GM12891 (cell line): ENCODE data around the gene DISP3. TPM values are rescaled to one million over a fixed set of nuclear protein-coding genes. Genes with fewer than 3 reads are reported as not detected.
A peak's percentile ranks its signal among the peaks of the same experiment; 100 is the strongest.

ENCODE experiments used
- DNase-seq: peaks from one replicate; pipeline ENCODE4 v3.0.0; 2011; ENCODE audit warnings: low spot score; ENCODE audit not compliant: insufficient read length
- FAIRE-seq: peaks from 2 replicates; lab custom pipeline; 2011; peaks lifted over from hg19 to GRCh38; lab: Jason Lieb, UNC
- PAX5 ChIP-seq: IDR thresholded peaks from 2 replicates; pipeline ENCODE4 v1.6.1; 2011; ENCODE audit warnings: low read length, moderate library complexity, mild to moderate bottlenecking; ENCODE audit not compliant: insufficient read depth, severe bottlenecking
- POLR2A ChIP-seq: IDR thresholded peaks from 2 replicates; pipeline ENCODE4 v1.6.1; 2011; ENCODE audit warnings: low read depth, low read length, control low read depth
- POLR2AphosphoS5 ChIP-seq: IDR thresholded peaks from 2 replicates; pipeline ENCODE4 v1.6.1; 2011; ENCODE audit warnings: low read depth, low read length, control low read depth
- POU2F2 ChIP-seq: IDR thresholded peaks from 2 replicates; pipeline ENCODE4 v1.6.1; 2011; ENCODE audit warnings: low read depth, mild to moderate bottlenecking, control low read depth, low read length, moderate library complexity
- SPI1 ChIP-seq: IDR thresholded peaks from 2 replicates; pipeline ENCODE4 v1.6.1; 2011; ENCODE audit warnings: low read depth, low read length, control low read depth
- TAF1 ChIP-seq: IDR thresholded peaks from 2 replicates; pipeline ENCODE4 v1.6.1; 2011; ENCODE audit warnings: low read depth, low read length, control low read depth
- polyA plus RNA-seq: library from polyadenylated mRNA; unstranded; fragments of >200 nt; gene quantifications from one replicate; pipeline ENCODE4 v1.2.1, GENCODE V29; 2012; ENCODE audit warnings: low read depth, missing spikeins, inconsistent platforms; ENCODE audit not compliant: missing spikeins

The DISP3 gene, protein sequence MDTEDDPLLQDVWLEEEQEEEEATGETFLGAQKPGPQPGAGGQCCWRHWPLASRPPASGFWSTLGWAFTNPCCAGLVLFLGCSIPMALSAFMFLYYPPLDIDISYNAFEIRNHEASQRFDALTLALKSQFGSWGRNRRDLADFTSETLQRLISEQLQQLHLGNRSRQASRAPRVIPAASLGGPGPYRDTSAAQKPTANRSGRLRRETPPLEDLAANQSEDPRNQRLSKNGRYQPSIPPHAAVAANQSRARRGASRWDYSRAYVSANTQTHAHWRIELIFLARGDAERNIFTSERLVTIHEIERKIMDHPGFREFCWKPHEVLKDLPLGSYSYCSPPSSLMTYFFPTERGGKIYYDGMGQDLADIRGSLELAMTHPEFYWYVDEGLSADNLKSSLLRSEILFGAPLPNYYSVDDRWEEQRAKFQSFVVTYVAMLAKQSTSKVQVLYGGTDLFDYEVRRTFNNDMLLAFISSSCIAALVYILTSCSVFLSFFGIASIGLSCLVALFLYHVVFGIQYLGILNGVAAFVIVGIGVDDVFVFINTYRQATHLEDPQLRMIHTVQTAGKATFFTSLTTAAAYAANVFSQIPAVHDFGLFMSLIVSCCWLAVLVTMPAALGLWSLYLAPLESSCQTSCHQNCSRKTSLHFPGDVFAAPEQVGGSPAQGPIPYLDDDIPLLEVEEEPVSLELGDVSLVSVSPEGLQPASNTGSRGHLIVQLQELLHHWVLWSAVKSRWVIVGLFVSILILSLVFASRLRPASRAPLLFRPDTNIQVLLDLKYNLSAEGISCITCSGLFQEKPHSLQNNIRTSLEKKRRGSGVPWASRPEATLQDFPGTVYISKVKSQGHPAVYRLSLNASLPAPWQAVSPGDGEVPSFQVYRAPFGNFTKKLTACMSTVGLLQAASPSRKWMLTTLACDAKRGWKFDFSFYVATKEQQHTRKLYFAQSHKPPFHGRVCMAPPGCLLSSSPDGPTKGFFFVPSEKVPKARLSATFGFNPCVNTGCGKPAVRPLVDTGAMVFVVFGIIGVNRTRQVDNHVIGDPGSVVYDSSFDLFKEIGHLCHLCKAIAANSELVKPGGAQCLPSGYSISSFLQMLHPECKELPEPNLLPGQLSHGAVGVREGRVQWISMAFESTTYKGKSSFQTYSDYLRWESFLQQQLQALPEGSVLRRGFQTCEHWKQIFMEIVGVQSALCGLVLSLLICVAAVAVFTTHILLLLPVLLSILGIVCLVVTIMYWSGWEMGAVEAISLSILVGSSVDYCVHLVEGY (N-terminal part only)
- 0.04 TPM for polyA plus RNA-seq

GRCh38 chr1:11478571-11479374 lies at the start of gene DISP3:
DISP3 (plus strand) TSS chr1:11479155; CDS start chr1:11500993, 21,838 bp downstream.
- no peak for TF ChIP-seq PAX5
- no peak for TF ChIP-seq TAF1
- TF ChIP-seq SPI1 = no peak
- TF ChIP-seq POU2F2 = no peak
- TF ChIP-seq POLR2AphosphoS5 = no peak
- no peak for TF ChIP-seq POLR2A
- DNase-seq (peak; percentile 97), FAIRE-seq (peak; percentile 89)

DNA sequence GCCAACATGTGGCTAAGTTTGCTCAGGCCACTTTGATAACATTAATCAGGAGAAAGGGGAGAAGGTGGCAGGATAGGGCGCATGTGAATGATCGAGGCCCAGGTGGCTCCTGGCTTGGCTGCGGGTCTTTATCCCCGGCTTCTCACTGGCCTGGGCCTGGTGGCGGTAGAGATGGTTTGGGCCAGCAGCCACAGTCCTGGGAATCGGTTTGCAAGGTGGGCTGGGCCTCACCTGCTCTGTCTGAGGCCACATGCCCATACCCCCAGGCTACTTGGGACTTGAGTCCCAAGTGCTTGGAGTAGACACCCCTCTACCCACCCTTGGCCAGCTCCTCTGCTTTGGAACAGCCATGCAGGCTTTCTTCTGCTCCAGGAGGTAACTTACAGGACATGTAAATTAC lies 49.7 kb upstream of the DISP3 start:
- DNase-seq (no peak), FAIRE-seq (no peak)
- TF ChIP-seq POLR2AphosphoS5 (no peak), SPI1 (no peak), POLR2A (no peak), PAX5 (no peak), POU2F2 (no peak), TAF1 (no peak)

DNA sequence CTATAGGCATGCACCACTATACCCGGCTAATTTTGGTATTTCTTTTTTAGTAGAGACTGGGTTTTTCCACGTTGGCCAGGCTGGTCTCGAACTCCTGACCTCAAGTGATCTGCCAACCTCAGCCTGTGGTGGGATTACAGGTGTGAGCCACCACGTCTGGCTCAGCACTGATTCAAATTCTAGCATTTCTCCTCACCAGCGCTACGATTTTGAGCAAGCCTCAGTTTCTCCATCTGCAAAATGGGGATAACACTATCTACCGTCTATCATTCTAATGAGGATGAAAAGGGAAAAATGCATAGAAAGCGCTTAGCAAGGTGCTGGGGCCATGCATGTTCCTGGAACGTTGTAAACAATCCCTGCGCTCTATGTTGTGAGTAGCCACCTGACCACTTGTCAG lies 49.0 kb upstream of the DISP3 start:
- no peak for DNase-seq
- no peak for FAIRE-seq

GRCh38 chr1:11431941-11432507 lies 46.9 kb upstream of the DISP3 start:
- no peak for DNase-seq
- FAIRE-seq = no peak
- TF ChIP-seq SPI1 (no peak), POLR2AphosphoS5 (no peak)

More for the DNA sequence above, 49.0 kb upstream of the DISP3 start:
- TF ChIP-seq PAX5 = no peak
- no peak for TF ChIP-seq TAF1
- TF ChIP-seq POU2F2 = no peak
- no peak for TF ChIP-seq POLR2AphosphoS5
- TF ChIP-seq SPI1 = no peak
- TF ChIP-seq POLR2A = no peak

GRCh38 chr1:11432526-11432925 lies 46.4 kb upstream of the DISP3 start:
- FAIRE-seq = no peak
- no peak for DNase-seq

GRCh38 chr1:11434501-11434900 lies 44.5 kb upstream of the DISP3 start:
- no peak for FAIRE-seq
- TF ChIP-seq POU2F2 = no peak
- DNase-seq = no peak

More at GRCh38 chr1:11432526-11432925, 46.4 kb upstream of the DISP3 start:
- TF ChIP-seq POLR2AphosphoS5 (no peak), POLR2A (no peak), TAF1 (no peak), PAX5 (no peak), POU2F2 (no peak), SPI1 (no peak)

DNA sequence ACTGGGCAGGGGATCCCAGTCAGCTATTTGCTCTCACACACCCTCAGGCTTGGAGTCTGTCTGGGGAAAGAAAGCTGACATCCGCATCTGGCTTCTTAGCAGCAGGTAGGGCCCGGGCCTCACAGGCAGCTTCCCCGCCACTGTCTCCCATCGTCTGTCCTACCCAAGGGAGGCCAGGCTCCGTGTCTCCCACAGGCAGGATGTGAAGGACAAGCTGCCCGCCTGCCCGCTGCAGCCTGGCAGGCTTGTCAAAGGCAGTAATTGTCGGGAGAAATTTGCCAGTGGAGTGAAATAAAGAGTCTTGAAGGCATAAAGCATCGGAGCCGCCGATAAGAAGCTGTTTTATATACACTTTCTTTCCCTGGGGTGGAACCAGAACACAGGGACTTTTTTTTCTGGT lies 44.0 kb upstream of the DISP3 start:
- TF ChIP-seq TAF1 = no peak
- no peak for TF ChIP-seq SPI1
- TF ChIP-seq POLR2A = no peak
- no peak for TF ChIP-seq PAX5
- TF ChIP-seq POU2F2 = no peak
- TF ChIP-seq POLR2AphosphoS5 = no peak
- DNase-seq (no peak), FAIRE-seq (no peak)

DNA sequence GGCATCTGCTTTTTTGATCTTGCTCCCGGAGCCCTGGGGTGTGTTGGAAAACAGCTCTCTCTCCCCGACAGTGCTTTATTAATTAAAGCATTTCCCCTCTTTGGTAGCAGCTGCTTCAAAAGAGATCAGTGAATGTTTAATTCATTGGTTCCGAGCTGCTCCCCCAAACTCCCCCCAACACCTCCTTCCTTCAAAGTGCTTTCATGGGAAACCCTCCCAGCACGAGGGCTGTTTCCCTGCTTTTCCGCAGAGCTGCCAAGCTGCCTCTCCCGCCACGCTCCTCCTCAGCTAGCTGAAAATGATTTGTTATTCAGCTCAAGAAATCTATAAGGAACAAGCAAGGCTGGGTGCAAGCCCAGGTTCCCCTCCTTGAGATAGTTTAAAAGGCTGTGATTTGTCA lies 40.0 kb upstream of the DISP3 start:
- no peak for TF ChIP-seq POLR2AphosphoS5
- TF ChIP-seq POLR2A = no peak
- no peak for TF ChIP-seq SPI1
- no peak for TF ChIP-seq TAF1
- TF ChIP-seq POU2F2 = no peak
- no peak for TF ChIP-seq PAX5
- FAIRE-seq (no peak), DNase-seq (no peak)
